Loucy (cell line): ENCODE measurements around the gene PDE6B.
A peak's percentile ranks its signal among the peaks of the same experiment; 100 is the strongest.
"Not testable (repeated sequence)": the region's sequence is repeated elsewhere in the genome, so short reads cannot be mapped to it uniquely, and the experiment has no call there.

Experiments used
- H2AFZ ChIP-seq: fragments of 200-600 bp; sonication (generic); 2 replicates; pipeline ENCODE4 v1.6.0; 2016; ENCODE audit warnings: antibody characterized with exemption, mild to moderate bottlenecking, low read length, moderate library complexity
- H3F3A ChIP-seq: fragments of 200-600 bp; 2 replicates; pipeline ENCODE4 v1.6.0; 2016; ENCODE audit warnings: antibody characterized with exemption, low read depth, mild to moderate bottlenecking
- H3K27me3 ChIP-seq: fragments of 200-600 bp; sonication (generic); 2 replicates; pipeline ENCODE4 v1.6.1; 2014; ENCODE audit warnings: low read length, mild to moderate bottlenecking; ENCODE audit not compliant: insufficient read depth, poor library complexity, severe bottlenecking
- H3K36me3 ChIP-seq: fragments of 200-600 bp; sonication (generic); 2 replicates; pipeline ENCODE4 v1.6.1; 2016; ENCODE audit warnings: low read length; ENCODE audit not compliant: insufficient read depth
- H3K4me1 ChIP-seq: fragments of 200-600 bp; sonication (generic); 2 replicates; pipeline ENCODE4 v1.5.1; 2014; ENCODE audit warnings: low read length, mild to moderate bottlenecking; ENCODE audit not compliant: insufficient read depth, poor library complexity, severe bottlenecking
- H3K4me2 ChIP-seq: fragments of 200-600 bp; sonication (generic); 2 replicates; pipeline ENCODE4 v1.6.0; 2014; ENCODE audit warnings: antibody characterized with exemption, low read length, low read depth, mild to moderate bottlenecking; ENCODE audit not compliant: poor library complexity, severe bottlenecking
- H3K4me3 ChIP-seq: fragments of 200-600 bp; sonication (generic); 2 replicates; pipeline ENCODE4 v1.5.1; 2014; ENCODE audit warnings: low read length, mild to moderate bottlenecking, mixed read lengths; ENCODE audit not compliant: poor library complexity, severe bottlenecking
- H3K79me2 ChIP-seq: fragments of 200-600 bp; sonication (generic); 2 replicates; pipeline ENCODE4 v1.6.1; 2014; ENCODE audit warnings: low read length; ENCODE audit not compliant: insufficient read depth
- H3K9ac ChIP-seq: fragments of 200-600 bp; sonication (generic); 2 replicates; pipeline ENCODE4 v1.6.0; 2014; ENCODE audit warnings: mild to moderate bottlenecking, low read depth, low read length, moderate library complexity; ENCODE audit not compliant: poor library complexity, severe bottlenecking
- H3K9me2 ChIP-seq: fragments of 200-600 bp; sonication (generic); replicated peaks from 2 replicates; pipeline ENCODE4 v1.6.1; 2016; ENCODE audit warnings: low read depth, low read length, mixed read lengths
- H3K9me3 ChIP-seq: fragments of 200-600 bp; sonication (generic); 2 replicates; pipeline ENCODE4 v1.6.1; 2014; ENCODE audit warnings: mild to moderate bottlenecking, antibody characterized with exemption, low read length, low read depth; ENCODE audit not compliant: insufficient read depth
- H4K20me1 ChIP-seq: fragments of 200-600 bp; sonication (generic); 2 replicates; pipeline ENCODE4 v1.6.0; 2014; ENCODE audit warnings: antibody characterized with exemption, low read length, mild to moderate bottlenecking; ENCODE audit not compliant: insufficient read depth, poor library complexity, severe bottlenecking
- CTCF ChIP-seq: fragments of 200-600 bp; sonication (generic); conservative IDR thresholded peaks from 2 replicates; pipeline ENCODE4 v1.5.1; 2014; ENCODE audit warnings: mild to moderate bottlenecking, antibody characterized with exemption, low read length
- EZH2phosphoT487 ChIP-seq: fragments of 200-600 bp; IDR thresholded peaks from 2 replicates; pipeline ENCODE4 v1.6.1; 2018; ENCODE audit warnings: antibody characterized with exemption, mild to moderate bottlenecking, moderate library complexity, borderline replicate concordance

Gene PDE6B

GRCh38 chr4:704198-704891 lies 79.0 kb downstream of the PDE6B start:
- Histone ChIP-seq H3K9me2 (no peaks in the 10 kb centered on the region), H3K4me1 (peaks cover 13% of the 10 kb centered on the region)

GRCh38 chr4:704971-705277 lies 79.6 kb downstream of the PDE6B start:
- Histone ChIP-seq H3F3A (no peaks in the 10 kb centered on the region), H3K4me1 (peaks cover 17% of the 10 kb centered on the region), H4K20me1 (peaks cover 18% of the 10 kb centered on the region), H3K36me3 (no peaks in the 10 kb centered on the region), H3K4me3 (peak overlapping the region; percentile 61), H3K27me3 (peaks cover 5% of the 10 kb centered on the region), H3K4me2 (peak overlapping the region; percentile 63), H3K9me3 (no peaks in the 10 kb centered on the region), H2AFZ (no peak overlapping the region), H3K9me2 (no peaks in the 10 kb centered on the region), H3K9ac (no peak overlapping the region), H3K79me2 (peaks cover 43% of the 10 kb centered on the region)
- no peak for TF ChIP-seq CTCF

More at GRCh38 chr4:704198-704891, 79.0 kb downstream of the PDE6B start:
- H3K9ac ChIP-seq: no peak overlapping the region
- H3K36me3 ChIP-seq: no peaks in the 10 kb centered on the region
- H2AFZ ChIP-seq: no peak overlapping the region
- no peak overlapping the region for H3K4me2 ChIP-seq
- no peaks in the 10 kb centered on the region for H3F3A ChIP-seq
- peaks cover 12% of the 10 kb centered on the region for H4K20me1 ChIP-seq
- H3K9me3 ChIP-seq: no peaks in the 10 kb centered on the region
- peaks cover 37% of the 10 kb centered on the region for H3K79me2 ChIP-seq
- TF ChIP-seq CTCF (no peak), EZH2phosphoT487 (no peak)
- peaks cover 5% of the 10 kb centered on the region for H3K27me3 ChIP-seq
- no peak overlapping the region for H3K4me3 ChIP-seq

GRCh38 chr4:705278-706082 lies 80.1 kb downstream of the PDE6B start, which contains the start of gene PCGF3:
Gene PCGF3, plus strand, starts transcription at chr4:705832. Its CDS starts 27,849 bp downstream, at chr4:733681.
- Histone ChIP-seq H4K20me1 (peaks cover 23% of the 10 kb centered on the region), H3K9me3 (no peaks in the 10 kb centered on the region), H3K4me3 (peak within 1 kb of the TSS; percentile 98), H3K4me2 (peak within 1 kb of the TSS; percentile 99), H3K9ac (peak within 1 kb of the TSS; percentile 99), H3K4me1 (peaks cover 22% of the 10 kb centered on the region), H3K27me3 (peaks cover 5% of the 10 kb centered on the region), H3K79me2 (peaks cover 48% of the 10 kb centered on the region), H3K36me3 (no peaks in the 10 kb centered on the region), H3K9me2 (no peaks in the 10 kb centered on the region), H2AFZ (peak within 1 kb of the TSS; percentile 79; the same call in 1 of the 2 replicates), H3F3A (no peaks in the 10 kb centered on the region)
- TF ChIP-seq CTCF: no peak
- no peak for TF ChIP-seq EZH2phosphoT487

GRCh38 chr4:706083-706633 lies 80.8 kb downstream of the PDE6B start:
- Histone ChIP-seq H4K20me1 (peaks cover 29% of the 10 kb centered on the region), H3K4me1 (peaks cover 29% of the 10 kb centered on the region), H3K4me3 (peak overlapping the region; percentile 98), H3K9ac (peak overlapping the region; percentile 99), H3K4me2 (peak overlapping the region; percentile 99), H3K79me2 (peaks cover 55% of the 10 kb centered on the region), H2AFZ (peak overlapping the region; percentile 79; the same call in 1 of the 2 replicates)
- not testable (repeated sequence) for H3K36me3 ChIP-seq, H3K27me3 ChIP-seq, H3K9me2 ChIP-seq, H3K9me3 ChIP-seq, H3F3A ChIP-seq
